ENCODE measurements around the gene DNAJC13.

DNA sequence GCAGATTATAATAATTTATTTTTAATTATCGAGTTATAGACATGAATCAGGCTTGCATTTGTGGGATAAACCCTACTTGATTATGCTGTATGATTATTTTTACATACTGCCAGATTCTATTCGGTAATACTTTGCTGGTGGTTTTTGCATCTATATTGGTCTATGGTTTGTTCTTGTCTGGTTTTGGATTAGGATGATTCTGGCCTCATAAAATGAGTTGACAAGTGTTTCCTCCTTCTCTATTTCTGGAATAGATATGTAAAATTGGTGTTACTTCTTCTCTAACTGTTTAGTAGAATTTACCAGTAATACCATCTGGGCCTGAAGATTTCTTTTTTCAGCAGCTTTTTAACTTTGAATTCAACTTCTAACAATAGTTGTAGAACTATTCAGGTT is 146.8 kb downstream of the DNAJC13 start:
- no peak for TF ChIP-seq EZH2 (IDR thresholded peaks at IDR 0.05)
- TF ChIP-seq POLR2AphosphoS5 (IDR thresholded peaks at IDR 0.05; ENCODE audit: borderline replicate concordance, low read depth, low read length) = no peak
